Measurements from ENCODE around the gene SRSF11.

SRSF11 gene

GRCh38 chr1:70205434-70206118 is 15.6 kb upstream of the SRSF11 start, which contains the start of gene LRRC40:
TSS of gene LRRC40 (minus strand) at chr1:70205579. CDS start at chr1:70205540, 39 bp downstream.
- TF ChIP-seq YY1 (IDR thresholded peaks at IDR 0.05; ENCODE audit: low read depth) (peak; percentile 67), TAF1 (IDR thresholded peaks at IDR 0.05; ENCODE audit: low read depth) (peak; percentile 66), MAX (IDR thresholded peaks at IDR 0.05) (peak; percentile 66), TCF12 (IDR thresholded peaks at IDR 0.05; ENCODE audit: low read depth) (no peak), TEAD4 (IDR thresholded peaks at IDR 0.05) (no peak), ZBTB7A (IDR thresholded peaks at IDR 0.05; ENCODE audit: low read depth) (peak; percentile 31; the same call in 1 of the 2 replicates), USF1 (IDR thresholded peaks at IDR 0.05) (0 out of 2 replicates have a peak, but pooled peaks have one; percentile 22), CREB1 (IDR thresholded peaks at IDR 0.05; ENCODE audit: low read depth) (peak; percentile 98), NFIC (IDR thresholded peaks at IDR 0.05) (0 out of 2 replicates have a peak, but pooled peaks have one; percentile 24)

- TF ChIP-seq CEBPB (IDR thresholded peaks at IDR 0.05) (no peak), NFIC (IDR thresholded peaks at IDR 0.05) (no peak), TEAD4 (IDR thresholded peaks at IDR 0.05) (no peak), FOXM1 (IDR thresholded peaks at IDR 0.05; ENCODE audit: borderline replicate concordance, low read depth) (no peak), ZBTB7A (IDR thresholded peaks at IDR 0.05; ENCODE audit: low read depth) (no peak), RAD21 (IDR thresholded peaks at IDR 0.05; ENCODE audit: low read depth) (no peak), TAF1 (IDR thresholded peaks at IDR 0.05; ENCODE audit: low read depth) (no peak)
Measured at GRCh38 chr1:70207492-70207891, 13.7 kb upstream of the SRSF11 start.

- TF ChIP-seq NFIC (IDR thresholded peaks at IDR 0.05) (no peak), MAX (IDR thresholded peaks at IDR 0.05) (no peak), EP300 (IDR thresholded peaks at IDR 0.05; ENCODE audit: borderline replicate concordance) (no peak), ZBTB7A (IDR thresholded peaks at IDR 0.05; ENCODE audit: low read depth) (no peak), FOXM1 (IDR thresholded peaks at IDR 0.05; ENCODE audit: borderline replicate concordance, low read depth) (no peak), TEAD4 (IDR thresholded peaks at IDR 0.05) (no peak), YY1 (IDR thresholded peaks at IDR 0.05; ENCODE audit: low read depth) (no peak), RAD21 (IDR thresholded peaks at IDR 0.05; ENCODE audit: low read depth) (no peak), CREB1 (IDR thresholded peaks at IDR 0.05; ENCODE audit: low read depth) (no peak), REST (IDR thresholded peaks at IDR 0.05; ENCODE audit: low read depth) (no peak)
Measured at GRCh38 chr1:70208292-70208691, 12.9 kb upstream of the SRSF11 start.

- TF ChIP-seq USF1 (IDR thresholded peaks at IDR 0.05) (no peak), TEAD4 (IDR thresholded peaks at IDR 0.05) (no peak), CEBPB (IDR thresholded peaks at IDR 0.05) (no peak), TAF1 (IDR thresholded peaks at IDR 0.05; ENCODE audit: low read depth) (no peak), YY1 (IDR thresholded peaks at IDR 0.05; ENCODE audit: low read depth) (no peak), RAD21 (IDR thresholded peaks at IDR 0.05; ENCODE audit: low read depth) (no peak), REST (IDR thresholded peaks at IDR 0.05; ENCODE audit: low read depth) (no peak), TCF12 (IDR thresholded peaks at IDR 0.05; ENCODE audit: low read depth) (no peak), EP300 (IDR thresholded peaks at IDR 0.05; ENCODE audit: borderline replicate concordance) (no peak), EGR1 (IDR thresholded peaks at IDR 0.05) (no peak), CREB1 (IDR thresholded peaks at IDR 0.05; ENCODE audit: low read depth) (no peak), NFIC (IDR thresholded peaks at IDR 0.05) (no peak), ZBTB7A (IDR thresholded peaks at IDR 0.05; ENCODE audit: low read depth) (no peak), FOXM1 (IDR thresholded peaks at IDR 0.05; ENCODE audit: borderline replicate concordance, low read depth) (no peak), MAX (IDR thresholded peaks at IDR 0.05) (no peak)
Measured at GRCh38 chr1:70210820-70211219, 10.4 kb upstream of the SRSF11 start.

GRCh38 chr1:70211541-70211940 is 9.6 kb upstream of the SRSF11 start:
- TF ChIP-seq CEBPB (IDR thresholded peaks at IDR 0.05) (no peak), FOXM1 (IDR thresholded peaks at IDR 0.05; ENCODE audit: borderline replicate concordance, low read depth) (no peak)

- TF ChIP-seq NFIC (IDR thresholded peaks at IDR 0.05) (no peak), TEAD4 (IDR thresholded peaks at IDR 0.05) (no peak), RAD21 (IDR thresholded peaks at IDR 0.05; ENCODE audit: low read depth) (no peak), TAF1 (IDR thresholded peaks at IDR 0.05; ENCODE audit: low read depth) (no peak), MAX (IDR thresholded peaks at IDR 0.05) (no peak), CEBPB (IDR thresholded peaks at IDR 0.05) (no peak), EGR1 (IDR thresholded peaks at IDR 0.05) (no peak), CREB1 (IDR thresholded peaks at IDR 0.05; ENCODE audit: low read depth) (no peak), EP300 (IDR thresholded peaks at IDR 0.05; ENCODE audit: borderline replicate concordance) (no peak), TCF12 (IDR thresholded peaks at IDR 0.05; ENCODE audit: low read depth) (no peak), ZBTB7A (IDR thresholded peaks at IDR 0.05; ENCODE audit: low read depth) (no peak), YY1 (IDR thresholded peaks at IDR 0.05; ENCODE audit: low read depth) (no peak), USF1 (IDR thresholded peaks at IDR 0.05) (no peak), FOXM1 (IDR thresholded peaks at IDR 0.05; ENCODE audit: borderline replicate concordance, low read depth) (no peak), REST (IDR thresholded peaks at IDR 0.05; ENCODE audit: low read depth) (no peak)
Measured at GRCh38 chr1:70220015-70220414, 1.2 kb upstream of the SRSF11 start.
